ENCODE data around the gene PTPRM.

GRCh38 chr18:8050616-8051329 is 483.7 kb downstream of the PTPRM start:
- TF ChIP-seq CTCF (IDR thresholded peaks at IDR 0.05; ENCODE audit: low read length), result no peak
- no peak for TF ChIP-seq EZH2phosphoT487 (IDR thresholded peaks at IDR 0.05; ENCODE audit: low read length)
- TF ChIP-seq EZH2 (optimal IDR thresholded peaks at IDR 0.05; ENCODE audit: low read depth, low read length), result no peak
